ENCODE results near the gene SH2D1B.

The SH2D1B gene

GRCh38 chr1:162373072-162373427 lies 38.9 kb downstream of the SH2D1B start:
- no peaks in the 10 kb centered on the region for H3K36me3 ChIP-seq (ENCODE audit: insufficient read depth)
- no peaks in the 10 kb centered on the region for H4K20me1 ChIP-seq (ENCODE audit: insufficient read depth)
- H2AFZ ChIP-seq (ENCODE audit: low read depth) = no peak overlapping the region
- no peak overlapping the region for H3K4me3 ChIP-seq (IDR thresholded peaks at IDR 0.05; ENCODE audit: insufficient read depth, low read depth, low read length)
- no peak overlapping the region for H3K4me2 ChIP-seq
- no peak for TF ChIP-seq CTCF (conservative IDR thresholded peaks at IDR 0.05; ENCODE audit: low read depth, low read length)
- H3K9ac ChIP-seq = no peak overlapping the region
- H3K4me1 ChIP-seq (ENCODE audit: low read depth, poor library complexity, severe bottlenecking) = no peaks in the 10 kb centered on the region
- no peaks in the 10 kb centered on the region for H3K27me3 ChIP-seq (ENCODE audit: insufficient read depth, low read depth)
- no peak overlapping the region for H3K27ac ChIP-seq
- H3K79me2 ChIP-seq (ENCODE audit: insufficient read depth, low read depth) = no peaks in the 10 kb centered on the region

DNA sequence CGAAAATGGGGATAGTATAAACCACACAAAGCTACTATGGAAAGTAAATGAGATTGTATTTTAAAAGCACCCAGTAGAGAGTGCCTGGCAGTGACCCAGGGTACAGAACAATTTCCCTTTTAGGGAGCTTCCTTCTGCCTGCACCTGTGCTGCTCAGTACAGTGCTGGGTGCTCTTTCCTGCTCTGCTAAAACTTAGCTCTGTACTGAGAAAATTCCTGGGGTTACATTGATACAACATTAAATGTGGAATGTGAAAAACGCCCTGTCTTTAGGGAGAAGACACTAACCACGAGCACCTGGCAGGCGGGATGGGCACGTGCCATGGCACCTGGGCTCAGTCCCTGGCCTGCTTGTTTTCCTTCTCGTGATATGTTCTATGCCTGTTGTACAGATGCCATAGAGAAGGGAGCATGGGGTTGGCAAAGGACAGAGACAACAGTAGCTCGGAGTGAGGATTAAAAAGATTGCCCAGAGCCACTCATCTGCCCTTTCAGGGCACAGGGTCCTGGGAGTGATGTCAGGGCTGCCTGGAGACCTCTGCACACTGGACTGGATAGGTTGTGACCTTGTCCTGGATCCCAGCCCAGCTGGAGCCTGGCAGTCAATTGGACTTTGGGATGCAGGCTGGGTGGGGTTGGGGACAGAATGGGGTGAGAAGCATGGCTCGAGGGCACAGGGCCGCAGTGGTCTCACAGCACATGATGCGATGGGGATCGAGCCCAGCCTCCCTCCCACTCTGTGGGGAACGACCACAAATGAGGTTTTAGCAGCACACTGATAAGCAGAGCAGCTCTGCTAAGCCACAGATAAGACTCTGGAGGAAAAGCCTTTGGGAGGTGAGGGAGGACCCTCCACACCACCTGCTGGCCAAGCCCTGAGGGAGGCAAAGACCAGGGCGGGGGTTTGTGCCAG lies 39.5 kb downstream of the SH2D1B start:
- no peaks in the 10 kb centered on the region for H3K4me1 ChIP-seq (ENCODE audit: low read depth, poor library complexity, severe bottlenecking)
- H3K4me2 ChIP-seq = no peak overlapping the region

DNA sequence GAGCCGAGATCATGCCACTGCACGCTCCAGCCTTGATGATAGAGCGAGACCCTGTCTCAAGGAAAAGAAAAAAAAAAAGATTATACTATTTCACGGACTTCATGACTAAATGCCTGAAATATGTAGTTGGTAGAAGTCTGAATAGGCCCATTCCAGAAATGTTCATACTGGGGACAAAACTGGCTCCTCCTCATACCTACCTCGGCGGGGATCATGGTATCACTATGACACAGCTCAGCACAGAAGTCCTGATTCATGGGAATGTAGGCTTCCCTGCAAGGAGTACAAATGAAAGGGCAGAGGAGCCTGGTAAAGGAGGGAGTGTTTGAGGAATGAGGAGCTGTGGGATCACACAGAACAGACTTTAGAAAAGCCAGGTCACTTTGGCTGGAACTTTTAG lies 40.3 kb downstream of the SH2D1B start:
- no peak for TF ChIP-seq CTCF (conservative IDR thresholded peaks at IDR 0.05; ENCODE audit: low read depth, low read length)
- Histone ChIP-seq H4K20me1 (ENCODE audit: insufficient read depth) (no peaks in the 10 kb centered on the region), H2AFZ (ENCODE audit: low read depth) (no peak overlapping the region), H3K79me2 (ENCODE audit: insufficient read depth, low read depth) (no peaks in the 10 kb centered on the region), H3K4me1 (ENCODE audit: low read depth, poor library complexity, severe bottlenecking) (no peaks in the 10 kb centered on the region), H3K27me3 (ENCODE audit: insufficient read depth, low read depth) (no peaks in the 10 kb centered on the region), H3K9ac (no peak overlapping the region), H3K36me3 (ENCODE audit: insufficient read depth) (no peaks in the 10 kb centered on the region), H3K4me2 (no peak overlapping the region), H3K27ac (no peak overlapping the region), H3K4me3 (IDR thresholded peaks at IDR 0.05; ENCODE audit: insufficient read depth, low read depth, low read length) (no peak overlapping the region)

More for the DNA sequence above, 39.5 kb downstream of the SH2D1B start:
- H3K36me3 ChIP-seq (ENCODE audit: insufficient read depth) = no peaks in the 10 kb centered on the region
- H3K4me3 ChIP-seq (IDR thresholded peaks at IDR 0.05; ENCODE audit: insufficient read depth, low read depth, low read length) = no peak overlapping the region
- no peaks in the 10 kb centered on the region for H3K27me3 ChIP-seq (ENCODE audit: insufficient read depth, low read depth)
- no peak overlapping the region for H3K9ac ChIP-seq
- TF ChIP-seq CTCF (conservative IDR thresholded peaks at IDR 0.05; ENCODE audit: low read depth, low read length) = no peak
- H3K27ac ChIP-seq = no peak overlapping the region
- H2AFZ ChIP-seq (ENCODE audit: low read depth) = no peak overlapping the region
- H3K79me2 ChIP-seq (ENCODE audit: insufficient read depth, low read depth) = no peaks in the 10 kb centered on the region
- H4K20me1 ChIP-seq (ENCODE audit: insufficient read depth) = no peaks in the 10 kb centered on the region

DNA sequence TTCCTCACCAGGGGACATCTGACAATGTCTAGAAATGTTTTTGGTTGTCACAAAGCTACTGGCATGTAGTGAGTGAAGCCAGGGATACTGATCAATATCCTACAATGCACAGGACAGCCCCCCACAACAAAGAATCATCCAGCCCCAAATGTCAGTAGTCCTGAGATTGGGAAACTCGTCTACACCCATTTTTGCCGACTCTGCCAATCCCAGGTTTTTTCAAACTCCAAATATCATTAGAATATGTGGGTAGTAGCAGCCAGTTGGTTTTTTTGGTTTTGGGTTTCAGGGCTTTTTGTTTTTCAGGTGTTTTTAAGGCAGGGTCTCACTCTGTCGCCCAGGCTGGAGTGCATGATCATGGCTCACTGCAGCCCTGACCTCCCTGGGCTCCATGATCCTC lies 41.2 kb downstream of the SH2D1B start:
- Histone ChIP-seq H3K9ac (no peak overlapping the region), H3K27ac (no peak overlapping the region), H2AFZ (ENCODE audit: low read depth) (no peak overlapping the region), H3K4me3 (IDR thresholded peaks at IDR 0.05; ENCODE audit: insufficient read depth, low read depth, low read length) (no peak overlapping the region), H3K4me1 (ENCODE audit: low read depth, poor library complexity, severe bottlenecking) (no peaks in the 10 kb centered on the region), H4K20me1 (ENCODE audit: insufficient read depth) (no peaks in the 10 kb centered on the region), H3K27me3 (ENCODE audit: insufficient read depth, low read depth) (no peaks in the 10 kb centered on the region), H3K36me3 (ENCODE audit: insufficient read depth) (no peaks in the 10 kb centered on the region), H3K79me2 (ENCODE audit: insufficient read depth, low read depth) (no peaks in the 10 kb centered on the region), H3K4me2 (no peak overlapping the region)
- TF ChIP-seq CTCF (conservative IDR thresholded peaks at IDR 0.05; ENCODE audit: low read depth, low read length) = no peak
